Activated CD8-positive, alpha-beta T cell treated with anti-CD3 and anti-CD28 coated beads for 36 hours (primary cell): ENCODE measurements around the gene MUTYH. TPM values are rescaled to one million over a fixed set of nuclear protein-coding genes. Genes with fewer than 3 reads are reported as not detected.

Experiments used
- ATAC-seq: fragments of 200-7000 bp; cut with Tn5 transposase; one replicate; pipeline ENCODE4 v1.10.0; 2021; ENCODE audit warnings: mild to moderate bottlenecking, moderate library complexity
- CTCF ChIA-PET: fragments of 350-600 bp; sonication (Branson Sonifier 250); formaldehyde crosslinking; loops from one replicate; lab custom pipeline; 2021; ENCODE audit warnings: antibody characterized with exemption; lab: Charles Lee
- POLR2A ChIA-PET: fragments of 350-600 bp; sonication (Branson Sonifier 250); formaldehyde crosslinking; loops from one replicate; lab custom pipeline; 2021; ENCODE audit warnings: antibody characterized with exemption; lab: Charles Lee
- DNase-seq: peaks from one replicate; pipeline ENCODE4 v3.0.0-alpha.2; 2020
- H3K27ac Mint-ChIP-seq: one replicate; pipeline ENCODE4 v1.8.0; 2021; ENCODE audit warnings: mild to moderate bottlenecking, mixed read lengths
- H3K27me3 Mint-ChIP-seq: one replicate; pipeline ENCODE4 v1.8.0; 2021; ENCODE audit warnings: mixed read lengths
- H3K36me3 Mint-ChIP-seq: one replicate; pipeline ENCODE4 v1.8.0; 2021; ENCODE audit warnings: low read depth, mixed read lengths
- H3K4me1 Mint-ChIP-seq: one replicate; pipeline ENCODE4 v1.8.0; 2021; ENCODE audit warnings: low read depth, mixed read lengths
- H3K4me3 Mint-ChIP-seq: one replicate; pipeline ENCODE4 v1.8.0; 2021; ENCODE audit warnings: mild to moderate bottlenecking, moderate library complexity, mixed read lengths
- H3K9me3 Mint-ChIP-seq: one replicate; pipeline ENCODE4 v1.8.0; 2021; ENCODE audit warnings: mixed read lengths
- CTCF ChIP-seq: fragments of 200-600 bp; IDR thresholded peaks from one replicate; pipeline ENCODE4 v1.8.0; 2022; ENCODE audit warnings: antibody characterized with exemption, mild to moderate bottlenecking
- intact Hi-C: fragments of 100-400 bp; cut with micrococcal nuclease; formaldehyde crosslinking; loops from one replicate; pipeline ENCODE4 v1.10.0; 2022
- total RNA-seq, 2 experiments: library from RNA; stranded (reverse); gene quantifications; one replicate each; pipeline ENCODE4 v1.2.3, GENCODE V29; 2021

Gene MUTYH
- total RNA-seq, 2 experiments from 2014 or later, result 51.4 to 54.5 TPM

- no peak for ATAC-seq
- intact Hi-C loops, result loop anchor here (10.0 kb wide), 1 partner anchor 237 kb away; the partner anchor contains the start of gene NASP
- ChIA-PET CTCF (interaction anchor here (0.9 to 7.2 kb wide), 5 partner anchors 11 to 145 kb away, joined by 3 to 54 read pairs (median 4); no protein-coding TSS in a partner anchor), POLR2A (interaction anchor here (0.7 to 16.0 kb wide), 6 partner anchors 9 to 338 kb away, joined by 3 to 238 read pairs (median 5); partner anchors contain the start of genes HPDL, MUTYH and TOE1)
- peaks cover 9% of the 10 kb centered on the region for H3K4me1 Mint-ChIP-seq
- H3K36me3 Mint-ChIP-seq, result peaks cover 19% of the 10 kb centered on the region
- no peaks in the 10 kb centered on the region for H3K9me3 Mint-ChIP-seq
- no peak for DNase-seq
- TF ChIP-seq CTCF, result no peak
- H3K27me3 Mint-ChIP-seq, result no peaks in the 10 kb centered on the region
- H3K27ac Mint-ChIP-seq, result no peak overlapping the region
- no peak overlapping the region for H3K4me3 Mint-ChIP-seq
Observed at GRCh38 chr1:45348020-45348419, 7.8 kb upstream of the MUTYH start.

GRCh38 chr1:45346473-45346872 is 6.2 kb upstream of the MUTYH start:
- TF ChIP-seq CTCF, result no peak
- H3K9me3 Mint-ChIP-seq, result no peaks in the 10 kb centered on the region
- H3K27ac Mint-ChIP-seq, result peak overlapping the region; percentile 10
- ChIA-PET POLR2A (interaction anchor here (0.8 to 16.0 kb wide), 4 partner anchors 9 to 327 kb away, joined by 3 to 238 read pairs (median 8); partner anchors contain the start of genes HPDL and NASP), CTCF (interaction anchor here (0.7 to 7.2 kb wide), 3 partner anchors 12 to 332 kb away, joined by 4 to 54 read pairs (median 4); no protein-coding TSS in a partner anchor)
- peaks cover 35% of the 10 kb centered on the region for H3K36me3 Mint-ChIP-seq
- peaks cover 22% of the 10 kb centered on the region for H3K4me1 Mint-ChIP-seq
- H3K27me3 Mint-ChIP-seq, result no peaks in the 10 kb centered on the region
- intact Hi-C loops, result loop anchor here (10.0 kb wide), 1 partner anchor 238 kb away; the partner anchor contains the start of gene NASP
- no peak for DNase-seq
- no peak overlapping the region for H3K4me3 Mint-ChIP-seq
- ATAC-seq, result no peak

GRCh38 chr1:45345014-45345413 is 4.8 kb upstream of the MUTYH start:
- ATAC-seq (no peak), DNase-seq (no peak)
- no peak for TF ChIP-seq CTCF
- Mint-ChIP-seq H3K36me3 (peaks cover 49% of the 10 kb centered on the region), H3K4me1 (peaks cover 20% of the 10 kb centered on the region), H3K27ac (peak overlapping the region; percentile 14), H3K27me3 (no peaks in the 10 kb centered on the region), H3K9me3 (no peaks in the 10 kb centered on the region), H3K4me3 (no peak overlapping the region)
- ChIA-PET POLR2A (interaction anchor here (0.7 to 16.0 kb wide), 6 partner anchors 9 to 154 kb away, joined by 3 to 238 read pairs (median 4); partner anchors contain the start of genes HPDL and TESK2), CTCF (interaction anchor here (1.1 to 7.2 kb wide), 2 partner anchors 14 to 17 kb away, joined by 4 to 54 read pairs; no protein-coding TSS in a partner anchor)
- intact Hi-C loops, result loop anchor here (10.0 kb wide), 1 partner anchor 240 kb away; the partner anchor contains the start of gene NASP

GRCh38 chr1:45344499-45344898 is 4.3 kb upstream of the MUTYH start:
- TF ChIP-seq CTCF, result no peak
- Mint-ChIP-seq H3K27me3 (no peaks in the 10 kb centered on the region), H3K4me1 (peaks cover 19% of the 10 kb centered on the region), H3K27ac (no peak overlapping the region), H3K36me3 (peaks cover 52% of the 10 kb centered on the region), H3K4me3 (no peak overlapping the region), H3K9me3 (no peaks in the 10 kb centered on the region)
- intact Hi-C loops, result loop anchor here (10.0 kb wide), 1 partner anchor 240 kb away; the partner anchor contains the start of gene NASP
- ChIA-PET CTCF (interaction anchor here (0.8 to 2.8 kb wide), 3 partner anchors 17 to 326 kb away, joined by 4 to 7 read pairs (median 4); no protein-coding TSS in a partner anchor), POLR2A (interaction anchor here (0.7 to 16.0 kb wide), 6 partner anchors 9 to 148 kb away, joined by 3 to 238 read pairs (median 4); partner anchors contain the start of genes HPDL and TESK2)
- DNase-seq (no peak), ATAC-seq (no peak)
